VCaP (cell line): ENCODE data around the gene UBXN10.

ENCODE experiments used
- H3K27ac ChIP-seq: fragments of 450-650 bp; 2 replicates; pipeline ENCODE4 v1.5.1; 2017
- TF ChIP-seq, protein P1 (sequence below): fragments of 450-650 bp; conservative IDR thresholded peaks from 2 replicates; pipeline ENCODE4 v1.5.1; 2017; ENCODE audit warnings: mild to moderate bottlenecking, moderate library complexity

UBXN10 gene

DNA sequence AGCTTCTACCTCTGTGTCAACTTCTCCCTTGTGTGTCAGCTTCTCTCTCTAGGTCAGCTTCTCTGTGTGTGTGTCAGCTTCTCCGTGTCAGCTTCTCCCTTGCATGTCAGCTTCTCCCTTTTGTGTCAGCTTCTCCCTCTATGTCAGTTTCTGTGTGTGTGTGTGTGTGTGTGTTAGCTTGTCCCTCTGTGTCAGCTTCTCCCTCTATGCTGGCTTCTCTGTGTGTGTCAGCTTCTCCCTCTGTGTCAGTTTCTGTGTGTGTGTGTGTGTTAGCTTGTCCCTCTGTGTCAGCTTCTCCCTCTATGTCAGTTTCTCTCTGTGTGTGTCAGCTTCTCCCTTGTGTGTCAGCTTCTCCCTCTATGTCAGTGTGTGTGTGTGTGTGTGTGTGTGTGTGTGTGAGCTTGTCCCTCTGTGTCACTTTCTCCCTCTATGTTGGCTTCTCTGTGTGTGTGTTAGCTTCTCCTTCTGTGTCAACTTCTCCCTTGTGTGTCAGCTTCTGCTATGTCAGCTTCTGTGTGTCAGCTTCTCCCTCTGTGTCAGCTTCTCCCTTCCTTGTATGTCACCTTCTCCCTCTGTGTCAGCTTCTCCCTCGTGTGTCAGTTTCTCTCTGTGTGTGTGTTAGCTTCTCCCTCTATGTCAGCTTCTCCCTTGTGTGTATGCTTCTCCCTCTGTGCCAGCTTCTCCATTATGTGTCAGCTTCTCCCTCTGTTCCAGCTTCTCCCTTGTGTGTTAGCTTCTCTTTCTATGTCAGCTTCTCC is 6.3 kb upstream of the UBXN10 start:
- TF ChIP-seq, protein P1, sequence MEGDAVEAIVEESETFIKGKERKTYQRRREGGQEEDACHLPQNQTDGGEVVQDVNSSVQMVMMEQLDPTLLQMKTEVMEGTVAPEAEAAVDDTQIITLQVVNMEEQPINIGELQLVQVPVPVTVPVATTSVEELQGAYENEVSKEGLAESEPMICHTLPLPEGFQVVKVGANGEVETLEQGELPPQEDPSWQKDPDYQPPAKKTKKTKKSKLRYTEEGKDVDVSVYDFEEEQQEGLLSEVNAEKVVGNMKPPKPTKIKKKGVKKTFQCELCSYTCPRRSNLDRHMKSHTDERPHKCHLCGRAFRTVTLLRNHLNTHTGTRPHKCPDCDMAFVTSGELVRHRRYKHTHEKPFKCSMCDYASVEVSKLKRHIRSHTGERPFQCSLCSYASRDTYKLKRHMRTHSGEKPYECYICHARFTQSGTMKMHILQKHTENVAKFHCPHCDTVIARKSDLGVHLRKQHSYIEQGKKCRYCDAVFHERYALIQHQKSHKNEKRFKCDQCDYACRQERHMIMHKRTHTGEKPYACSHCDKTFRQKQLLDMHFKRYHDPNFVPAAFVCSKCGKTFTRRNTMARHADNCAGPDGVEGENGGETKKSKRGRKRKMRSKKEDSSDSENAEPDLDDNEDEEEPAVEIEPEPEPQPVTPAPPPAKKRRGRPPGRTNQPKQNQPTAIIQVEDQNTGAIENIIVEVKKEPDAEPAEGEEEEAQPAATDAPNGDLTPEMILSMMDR, result no peak
- H3K27ac ChIP-seq, result no peak overlapping the region

DNA sequence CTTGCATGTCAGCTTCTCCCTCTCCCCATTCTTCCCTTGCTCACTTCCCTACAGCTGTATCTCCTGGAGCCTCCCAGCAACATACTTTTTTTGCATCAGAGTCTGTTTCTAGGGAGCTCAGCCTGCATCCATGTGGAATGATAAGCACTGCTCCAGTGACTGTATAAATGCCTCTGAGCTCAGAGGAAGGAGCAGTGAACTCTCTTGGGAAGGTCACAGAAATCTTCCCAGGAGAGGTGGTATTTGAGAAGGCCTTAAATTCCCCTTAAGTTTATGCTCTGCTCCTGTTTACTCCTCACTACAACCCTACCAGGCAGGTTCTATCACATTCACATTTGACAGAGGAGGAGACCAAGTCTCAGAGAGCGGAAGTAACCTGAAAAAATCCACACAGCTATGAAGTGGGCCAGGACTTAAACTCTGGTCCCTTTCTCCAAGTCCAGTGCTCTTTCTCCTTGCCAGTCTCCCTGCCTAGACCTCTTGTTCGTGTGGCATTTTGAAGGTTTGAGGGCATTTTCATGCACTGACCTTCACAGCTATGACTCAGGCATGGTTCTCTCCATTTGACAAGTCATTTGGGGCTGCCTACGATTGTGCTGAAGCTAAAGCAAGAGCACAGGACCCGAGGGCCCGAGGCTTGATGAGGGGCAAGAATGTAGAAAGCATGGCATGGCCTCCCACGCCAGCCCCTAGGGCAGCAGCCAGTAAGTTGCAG is 5.6 kb upstream of the UBXN10 start:
- H3K27ac ChIP-seq, result no peak overlapping the region
- TF ChIP-seq, protein P1, result no peak

DNA sequence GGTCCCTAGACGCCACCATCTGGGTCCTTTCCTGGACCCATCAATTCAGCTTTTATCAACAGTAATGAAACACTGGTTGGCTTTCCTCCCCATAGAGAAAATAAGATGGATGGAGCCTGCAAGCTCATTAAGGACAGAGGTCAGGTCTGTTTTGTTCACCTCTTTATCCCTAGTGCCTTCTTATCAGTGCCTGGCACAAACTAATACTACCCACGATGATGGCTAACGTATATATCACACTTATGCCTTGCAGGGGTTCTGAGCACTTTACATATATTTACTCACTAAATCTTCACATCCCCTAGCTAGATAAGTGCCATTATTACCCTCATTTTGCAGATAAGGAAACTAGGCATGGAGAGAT is 5.1 kb upstream of the UBXN10 start:
- H3K27ac ChIP-seq, result no peak overlapping the region
- TF ChIP-seq, protein P1, result no peak

DNA sequence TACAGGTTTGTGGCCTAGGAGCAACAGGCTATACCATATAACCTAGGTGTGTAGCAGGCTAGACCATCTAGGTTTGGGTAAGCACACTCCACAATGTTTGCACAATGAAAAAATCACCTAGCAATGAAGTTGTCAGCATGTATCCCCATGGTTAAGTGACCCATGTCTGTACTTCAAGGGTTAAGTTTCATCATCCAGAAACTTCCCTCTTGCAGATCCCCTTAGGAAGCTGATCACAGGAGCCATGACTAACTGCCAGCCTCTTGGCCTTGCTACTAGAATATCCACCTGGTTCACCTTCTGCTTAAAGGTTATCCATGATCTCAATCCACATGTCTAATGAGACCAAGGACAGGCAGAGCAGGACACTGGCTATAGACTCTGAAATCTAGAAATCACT is 3.5 kb upstream of the UBXN10 start:
- no peak overlapping the region for H3K27ac ChIP-seq
- TF ChIP-seq, protein P1, result no peak

- no peak overlapping the region for H3K27ac ChIP-seq
- TF ChIP-seq, protein P1, result no peak
Measured at GRCh38 chr1:20183035-20183434, 2.9 kb upstream of the UBXN10 start.

DNA sequence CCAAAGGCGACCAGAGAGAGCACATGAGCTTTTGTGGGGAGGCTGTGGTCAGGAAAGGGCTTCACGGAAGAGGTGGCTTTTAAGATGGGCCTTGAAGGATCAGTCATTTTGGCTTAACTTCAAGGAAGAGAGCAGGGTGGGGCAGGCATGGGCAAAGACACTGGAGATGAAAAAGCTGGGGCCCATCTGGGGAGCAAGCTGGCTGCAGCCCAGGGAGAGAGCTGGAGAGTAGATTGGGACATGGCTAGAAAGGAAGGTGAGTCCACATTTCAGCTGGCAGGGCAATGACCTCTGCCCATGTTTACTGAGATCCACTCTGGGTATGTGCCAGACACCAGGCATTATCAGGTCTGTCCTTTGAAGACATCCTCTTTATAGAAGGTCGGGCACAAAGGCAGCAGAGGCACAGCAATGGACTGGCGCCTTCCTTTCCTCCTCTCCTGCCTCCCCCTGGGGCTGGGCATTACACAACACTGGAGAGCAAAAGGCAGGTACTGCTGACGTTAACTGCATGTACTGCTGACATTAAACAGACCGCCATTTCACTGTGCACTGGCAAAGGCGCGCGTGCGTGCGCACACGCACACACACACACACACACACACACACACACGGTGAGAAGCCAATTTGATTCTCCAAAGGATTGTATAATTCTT is 2.2 kb upstream of the UBXN10 start:
- TF ChIP-seq, protein P1, result no peak
- H3K27ac ChIP-seq, result no peak overlapping the region

DNA sequence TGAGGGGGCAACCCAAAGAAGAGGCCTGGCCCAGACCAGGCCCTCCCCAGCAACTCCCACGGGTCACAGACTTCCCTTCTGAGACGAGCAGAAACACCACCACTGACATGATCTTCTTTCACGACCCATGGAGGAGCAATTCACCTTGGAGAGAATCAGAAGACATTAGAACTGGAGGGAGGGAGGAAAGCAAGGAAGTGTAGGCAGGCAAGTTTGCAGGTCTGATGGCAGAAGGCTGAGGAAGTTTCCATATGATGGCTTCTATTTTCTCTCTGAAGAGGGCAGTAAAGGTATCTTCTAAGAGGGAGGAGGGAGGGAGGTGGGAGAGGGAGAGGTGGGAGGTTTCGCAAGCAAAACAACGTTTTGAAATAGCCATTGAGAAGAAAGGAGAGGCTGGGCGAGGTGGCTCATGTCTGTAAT is 1.4 kb upstream of the UBXN10 start:
- TF ChIP-seq, protein P1, result no peak
- no peak overlapping the region for H3K27ac ChIP-seq
